HG03575 (cell line): Measurements from ENCODE around the gene FRMD4B.

Experiments used
- ATAC-seq: cut with Tn5 transposase; IDR thresholded peaks from one replicate; pipeline ENCODE4 v1.9.1; 2021; ENCODE audit not compliant: unreplicated experiment, insufficient number of reproducible peaks, low FRiP score; ENCODE audit errors: extremely low read depth

Gene FRMD4B

GRCh38 chr3:69232482-69232881 is 153.4 kb downstream of the FRMD4B start:
- ATAC-seq, result no peak

- no peak for ATAC-seq
Measured at GRCh38 chr3:69231929-69232440, 153.9 kb downstream of the FRMD4B start.

DNA sequence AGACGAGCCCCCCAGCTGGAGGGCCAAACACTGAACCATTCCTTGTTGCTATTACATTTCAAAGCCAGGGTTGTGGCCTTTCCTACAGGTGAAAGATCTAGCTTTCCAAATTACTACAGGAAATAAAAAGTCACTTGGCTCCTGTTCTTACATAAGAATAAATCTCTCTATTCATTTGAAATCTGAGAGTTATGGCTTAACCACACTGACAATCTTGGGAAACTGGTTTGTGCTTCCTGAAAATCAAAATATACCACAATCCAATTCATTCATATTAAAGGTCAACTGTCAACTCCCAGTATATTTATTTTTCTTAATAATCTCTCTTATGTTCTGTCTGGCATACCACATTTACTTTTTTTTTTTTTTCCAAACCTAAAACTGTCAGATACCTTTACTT is 159.8 kb downstream of the FRMD4B start:
- no peak for ATAC-seq

- ATAC-seq, result no peak
Measured at GRCh38 chr3:69219101-69219708, 166.7 kb downstream of the FRMD4B start.

- no peak for ATAC-seq
Measured at GRCh38 chr3:69218079-69218478, 167.8 kb downstream of the FRMD4B start.

- no peak for ATAC-seq
Measured at GRCh38 chr3:69216981-69217380, 168.9 kb downstream of the FRMD4B start.

DNA sequence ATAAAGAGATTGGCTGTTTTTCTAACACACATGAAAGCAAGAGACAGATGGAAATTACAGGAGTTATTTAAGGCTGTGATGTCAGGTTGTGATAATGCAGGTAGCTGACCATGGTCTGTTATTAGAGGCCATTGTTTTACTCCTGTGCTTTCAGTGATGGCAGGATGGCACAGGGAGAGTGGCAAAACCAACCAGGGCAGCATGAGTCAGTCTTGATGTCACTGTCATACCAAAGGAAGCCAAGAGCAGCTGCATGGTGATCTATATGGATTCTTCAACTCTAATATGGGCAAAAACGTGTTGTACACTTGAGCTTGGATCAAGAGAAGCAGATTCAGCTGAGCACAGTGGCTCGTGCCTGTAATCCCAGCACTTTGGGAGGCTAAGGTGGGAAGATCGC is 171.6 kb downstream of the FRMD4B start:
- ATAC-seq, result no peak

DNA sequence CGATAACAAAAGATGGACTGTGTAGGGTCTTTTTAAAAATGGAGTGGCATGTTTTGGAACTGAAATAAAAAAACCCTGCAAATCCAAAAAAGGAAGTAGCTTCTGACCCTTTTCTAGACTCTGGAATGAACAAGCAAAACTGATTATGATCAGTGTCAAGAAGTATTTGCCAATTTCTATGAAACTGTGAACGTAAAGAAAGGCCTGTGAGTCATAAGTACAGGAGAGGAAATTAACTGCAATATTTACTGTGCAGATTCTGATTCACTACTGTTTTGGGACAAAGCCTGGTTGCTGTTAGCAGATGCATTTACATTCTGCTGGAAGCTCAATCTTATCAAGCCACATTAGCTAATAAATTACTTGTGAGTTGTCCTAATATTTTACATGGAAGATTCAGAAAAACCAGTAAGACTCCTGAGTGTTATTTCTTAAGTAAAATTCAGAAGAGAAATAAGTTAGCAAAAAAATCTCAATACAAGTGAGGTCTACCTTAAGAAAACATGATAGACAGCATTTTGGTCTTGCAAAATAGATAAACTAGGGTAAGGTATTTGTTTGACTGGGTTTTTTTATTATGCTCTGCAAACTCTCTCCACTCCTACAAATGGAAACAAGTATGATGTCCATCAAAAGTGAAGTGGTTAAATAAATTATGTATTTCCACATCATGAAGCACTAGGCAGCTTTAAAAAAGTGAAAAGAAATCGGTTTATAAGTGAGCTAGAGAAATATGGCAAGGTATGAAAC is 173.3 kb downstream of the FRMD4B start:
- peak; percentile 68 for ATAC-seq

DNA sequence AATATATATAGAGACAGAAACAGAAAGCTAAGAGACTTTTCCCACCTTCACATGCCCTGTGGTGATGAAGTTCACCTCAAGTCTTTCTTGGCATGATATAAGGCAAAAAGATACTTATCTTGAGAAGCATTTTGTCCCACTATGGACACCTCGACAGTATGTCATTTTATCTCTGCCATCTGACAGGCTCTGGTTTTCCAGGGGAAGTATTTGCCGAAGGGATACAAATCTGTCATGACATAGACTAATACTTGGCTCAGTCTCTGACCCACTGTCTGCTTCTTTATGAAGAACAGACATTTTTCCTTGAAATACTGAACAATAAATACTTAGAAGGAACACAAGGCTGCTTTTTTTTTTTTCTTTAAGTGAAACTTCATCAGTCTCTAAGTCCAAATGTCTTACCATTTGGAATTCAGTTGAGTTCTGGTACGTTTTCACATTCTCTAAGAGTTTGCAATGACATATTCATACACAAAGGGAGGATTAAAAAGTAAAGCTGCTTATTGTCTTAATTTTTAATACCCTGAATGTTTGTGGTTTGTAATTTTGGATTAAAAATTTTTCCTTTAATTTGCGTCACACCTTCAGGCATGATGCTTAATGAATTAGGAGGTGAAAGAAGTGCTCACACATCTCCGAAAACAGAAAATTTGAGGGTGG is 175.7 kb downstream of the FRMD4B start:
- ATAC-seq, result no peak

DNA sequence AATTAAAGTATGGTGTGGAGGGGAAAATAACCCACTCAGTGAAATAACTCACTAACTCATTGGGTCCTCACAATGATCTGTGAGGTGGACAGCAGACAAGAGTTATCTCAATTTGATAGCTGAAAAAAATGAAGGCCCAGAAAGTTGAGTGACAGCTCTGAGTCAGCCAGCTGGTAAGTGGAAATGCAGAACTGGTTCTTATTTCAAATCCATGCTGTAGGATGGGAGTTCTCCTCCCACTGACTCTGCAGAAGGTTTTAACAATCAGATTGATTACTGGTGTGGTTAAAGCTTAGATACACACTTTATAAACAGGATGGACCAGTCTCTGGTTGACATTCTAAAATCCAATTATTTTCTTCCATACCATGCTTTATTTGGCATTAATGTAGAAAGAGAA is 176.5 kb downstream of the FRMD4B start:
- ATAC-seq, result no peak

DNA sequence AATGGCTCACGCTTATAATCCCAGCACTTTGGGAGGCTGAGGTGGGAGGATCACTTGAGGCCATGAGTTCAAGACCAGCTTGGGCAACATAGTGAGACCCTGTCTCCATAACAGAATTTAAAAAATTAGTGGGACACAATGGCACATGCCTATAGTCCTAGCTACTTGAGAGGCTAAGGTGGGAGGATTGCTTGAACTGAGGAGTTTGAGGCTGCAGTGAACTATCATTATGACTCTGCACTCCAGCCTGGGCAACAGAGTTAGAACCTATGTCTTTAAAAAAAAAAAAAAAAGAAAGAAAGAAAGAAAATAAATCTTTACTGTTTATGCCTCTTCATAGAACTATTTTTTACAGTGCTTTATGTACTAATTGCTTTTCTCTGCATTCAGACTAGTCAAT is 178.9 kb downstream of the FRMD4B start:
- no peak for ATAC-seq

GRCh38 chr3:69205385-69205784 is 180.5 kb downstream of the FRMD4B start:
- no peak for ATAC-seq

DNA sequence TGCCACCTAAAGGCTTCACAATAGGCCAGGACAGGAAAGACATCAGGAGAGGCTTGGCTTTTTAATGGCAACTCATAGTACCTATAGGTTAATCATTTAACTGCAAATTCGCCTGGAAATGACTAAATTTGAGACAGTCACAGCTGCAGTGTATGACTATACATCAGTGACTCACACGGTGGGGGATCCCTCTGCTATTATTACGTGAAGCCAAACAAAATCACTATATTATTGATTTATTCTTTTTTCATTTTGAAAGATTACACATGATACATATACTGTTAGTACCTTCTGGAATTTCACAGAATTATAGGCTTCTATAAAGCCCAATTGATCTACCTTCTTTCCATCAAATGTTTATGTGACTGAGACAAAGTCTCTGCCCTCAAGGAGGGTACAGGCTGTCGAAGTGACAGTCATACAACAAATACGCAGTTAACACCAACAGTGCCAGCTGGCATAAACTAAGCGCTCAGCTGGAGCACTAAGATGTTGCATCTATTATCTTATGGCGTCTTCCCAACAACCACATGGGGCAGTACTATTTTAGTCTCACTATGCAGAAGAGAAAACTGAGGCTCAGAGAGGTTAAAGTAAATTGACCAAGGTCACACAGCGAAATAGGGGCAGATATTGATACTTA is 181.5 kb downstream of the FRMD4B start:
- peak; percentile 86 for ATAC-seq

- peak; percentile 1 for ATAC-seq
Measured at GRCh38 chr3:69203631-69204314, 182.1 kb downstream of the FRMD4B start.

- ATAC-seq, result no peak
Measured at GRCh38 chr3:69201658-69202057, 184.2 kb downstream of the FRMD4B start.

- no peak for ATAC-seq
Measured at GRCh38 chr3:69200384-69201068, 185.4 kb downstream of the FRMD4B start.

- ATAC-seq, result no peak
Measured at GRCh38 chr3:69199942-69200341, 185.9 kb downstream of the FRMD4B start.

DNA sequence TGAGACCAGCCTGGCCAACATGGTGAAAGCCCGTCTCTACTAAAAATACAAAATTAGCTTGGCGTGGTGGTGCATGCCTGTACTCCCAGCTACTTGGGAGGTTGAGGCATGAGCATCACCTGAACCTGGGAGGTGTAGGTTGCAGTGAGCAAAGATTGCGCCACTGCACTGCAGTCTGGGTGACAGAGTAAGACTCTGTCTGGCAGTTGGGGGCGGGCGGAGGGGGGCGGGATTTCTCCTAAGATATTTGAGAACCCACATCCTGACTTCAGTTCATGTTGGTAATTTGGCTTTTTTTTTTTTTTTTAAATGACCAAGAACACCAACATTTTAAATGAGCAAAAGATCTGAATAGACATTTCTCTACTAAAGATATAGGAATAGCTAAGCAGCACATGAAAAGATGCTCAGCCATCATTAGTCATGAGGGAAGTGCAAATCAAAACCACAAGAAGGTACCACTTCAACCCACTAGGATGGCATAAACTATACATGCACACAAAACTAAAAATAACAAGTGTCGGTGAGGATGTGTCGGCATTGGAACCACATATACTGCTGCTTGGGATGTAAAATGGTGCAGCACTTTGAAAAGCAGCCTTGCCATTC is 187.9 kb downstream of the FRMD4B start:
- ATAC-seq, result no peak
